CD4-positive, alpha-beta T cell (primary cell): ENCODE results near the gene KIF5C. TPM values are rescaled to one million over a fixed set of nuclear protein-coding genes. Genes with fewer than 3 reads are reported as not detected.

Experiments used
- ATAC-seq: fragments of 200-7000 bp; cut with Tn5 transposase; one replicate; pipeline ENCODE4 v1.10.0; 2022; ENCODE audit warnings: mild to moderate bottlenecking; ENCODE audit not compliant: poor library complexity
- CTCF ChIA-PET: fragments of 350-600 bp; sonication (Branson Sonifier 250); formaldehyde crosslinking; loops from one replicate; lab custom pipeline; 2021; ENCODE audit warnings: antibody characterized with exemption, inconsistent platforms; lab: Charles Lee
- POLR2A ChIA-PET: fragments of 350-600 bp; sonication (Branson Sonifier 250); formaldehyde crosslinking; loops from one replicate; lab custom pipeline; 2021; ENCODE audit warnings: antibody characterized with exemption, inconsistent platforms; lab: Charles Lee
- DNase-seq, 14 experiments: peaks; one replicate each; pipeline ENCODE4 v3.0.0-alpha.2; 2013 to 2020; ENCODE audit warnings: mixed read lengths in 2 of 14
- H3K27ac ChIP-seq, 2 donors: one replicate each; pipeline versions ENCODE4 v1.5.1 to v1.7.0; 2013; ENCODE audit warnings: low read length in 2 of 2, low read depth in 1 of 2, mild to moderate bottlenecking in 1 of 2
- H3K27me3 ChIP-seq, 2 experiments: 1 replicate in 1 of 2; 2 replicates in 1 of 2; pipeline versions ENCODE4 v1.6.1 to v1.7.0; 2013; ENCODE audit warnings: low read length in 2 of 2, control low read depth in 1 of 2, mild to moderate bottlenecking in 1 of 2, moderate library complexity in 1 of 2; ENCODE audit not compliant: insufficient read depth in 2 of 2, control insufficient read depth in 1 of 2
- H3K36me3 ChIP-seq: one replicate; pipeline ENCODE4 v1.6.1; 2013; ENCODE audit warnings: low read length, control low read depth; ENCODE audit not compliant: insufficient read depth
- H3K4me1 ChIP-seq: one replicate; pipeline ENCODE4 v1.6.1; 2013; ENCODE audit warnings: low read length, control low read depth; ENCODE audit not compliant: insufficient read depth
- H3K4me3 ChIP-seq: one replicate; pipeline ENCODE4 v1.5.1; 2013; ENCODE audit warnings: mild to moderate bottlenecking, low read length, moderate library complexity
- H3K9me3 ChIP-seq, 2 experiments: 1 replicate in 1 of 2; 2 replicates in 1 of 2; pipeline versions ENCODE4 v1.6.1 to v1.7.0; 2013; ENCODE audit warnings: low read length in 2 of 2, mild to moderate bottlenecking in 2 of 2, control low read depth in 1 of 2, moderate library complexity in 1 of 2; ENCODE audit not compliant: control insufficient read depth in 1 of 2, insufficient read depth in 1 of 2
- H3K27ac Mint-ChIP-seq: one replicate; pipeline ENCODE4 v1.8.0; 2020; ENCODE audit warnings: mixed read lengths
- H3K27me3 Mint-ChIP-seq: one replicate; pipeline ENCODE4 v1.8.0; 2021; ENCODE audit warnings: mixed read lengths
- H3K36me3 Mint-ChIP-seq: one replicate; pipeline ENCODE4 v1.8.0; 2021; ENCODE audit warnings: low read depth, mixed read lengths
- H3K4me1 Mint-ChIP-seq: one replicate; pipeline ENCODE4 v1.8.0; 2021; ENCODE audit warnings: low read depth, mixed read lengths
- H3K4me3 Mint-ChIP-seq: one replicate; pipeline ENCODE4 v1.8.0; 2020; ENCODE audit warnings: mild to moderate bottlenecking, mixed read lengths
- H3K9me3 Mint-ChIP-seq: one replicate; pipeline ENCODE4 v1.8.0; 2020; ENCODE audit warnings: mixed read lengths
- CTCF ChIP-seq: fragments of 200-600 bp; IDR thresholded peaks from one replicate; pipeline ENCODE4 v1.8.0; 2022; ENCODE audit warnings: antibody characterized with exemption, mild to moderate bottlenecking
- intact Hi-C, 2 experiments: fragments of 100-400 bp; cut with DNase I in 1 of 2; cut with micrococcal nuclease in 1 of 2; formaldehyde crosslinking; loops; one replicate each; pipeline versions ENCODE4 v1.15.1 to v1.9.0; 2023 to 2025; cut with DNase I, micrococcal nuclease
- total RNA-seq, 174 experiments: library from RNA in 2 of 174; stranded (reverse) in 2 of 174; gene quantifications; one replicate each; pipeline ENCODE4 v1.2.3 and lab custom pipeline; 2021 to 2026

KIF5C gene
- total RNA-seq, 2 experiments from 2014 or later = 7.3 to 8.1 TPM

- no peaks in the 10 kb centered on the region for H3K27me3 Mint-ChIP-seq
- H3K4me1 Mint-ChIP-seq = no peaks in the 10 kb centered on the region
- POLR2A ChIA-PET = no interaction called here
- no peak overlapping the region for H3K4me3 Mint-ChIP-seq
- H3K9me3 ChIP-seq = no peaks in the 10 kb centered on the region
- no peaks in the 10 kb centered on the region for H3K27me3 ChIP-seq
- H3K27ac Mint-ChIP-seq = no peak overlapping the region
- no peaks in the 10 kb centered on the region for H3K9me3 Mint-ChIP-seq
- intact Hi-C loops = loop anchor here in 1 of 2 experiments (2.0 to 10.0 kb wide), 3 partner anchors 62 to 1000 kb away; no protein-coding TSS in a partner anchor
- DNase-seq (no peak), ATAC-seq (no peak)
- H3K36me3 ChIP-seq = peaks cover 12% of the 10 kb centered on the region
- CTCF ChIA-PET = no interaction called here
- TF ChIP-seq CTCF = no peak
- H3K36me3 Mint-ChIP-seq = peaks cover 10% of the 10 kb centered on the region
- no peaks in the 10 kb centered on the region for H3K4me1 ChIP-seq
- H3K4me3 ChIP-seq = no peak overlapping the region
- H3K27ac ChIP-seq = no peak overlapping the region
Observed at GRCh38 chr2:148988337-148988736, 113.3 kb downstream of the KIF5C start.

- Histone ChIP-seq H3K4me1 (no peaks in the 10 kb centered on the region), H3K27ac (no peak overlapping the region), H3K27me3 (no peaks in the 10 kb centered on the region), H3K4me3 (no peak overlapping the region), H3K36me3 (peaks cover 12% of the 10 kb centered on the region), H3K9me3 (no peaks in the 10 kb centered on the region)
- ATAC-seq = peak; percentile 82
- ChIA-PET CTCF (interaction anchor here (0.7 to 1.3 kb wide), 2 partner anchors 1000 to 1003 kb away, joined by 3 to 6 read pairs; no protein-coding TSS in a partner anchor), POLR2A (no interaction called here)
- TF ChIP-seq CTCF = peak; percentile 51
- intact Hi-C loops = loop anchor here (1.0 to 10.0 kb wide), 8 partner anchors 63 to 1053 kb away; no protein-coding TSS in a partner anchor
- Mint-ChIP-seq H3K9me3 (no peaks in the 10 kb centered on the region), H3K4me1 (no peaks in the 10 kb centered on the region), H3K36me3 (peaks cover 7% of the 10 kb centered on the region), H3K27me3 (no peaks in the 10 kb centered on the region), H3K27ac (no peak overlapping the region), H3K4me3 (no peak overlapping the region)
- peak in 11 of 14 experiments; percentile 13 to 80 (median 37) for DNase-seq
Observed at GRCh38 chr2:148989882-148990493, 115.0 kb downstream of the KIF5C start.

GRCh38 chr2:148990968-148991367 lies 115.9 kb downstream of the KIF5C start:
- ChIA-PET CTCF (no interaction called here), POLR2A (no interaction called here)
- DNase-seq = no peak
- Mint-ChIP-seq H3K27ac (no peak overlapping the region), H3K4me3 (no peak overlapping the region), H3K9me3 (no peaks in the 10 kb centered on the region), H3K27me3 (no peaks in the 10 kb centered on the region), H3K36me3 (peaks cover 8% of the 10 kb centered on the region), H3K4me1 (no peaks in the 10 kb centered on the region)
- peaks cover 12% of the 10 kb centered on the region for H3K36me3 ChIP-seq
- no peak for TF ChIP-seq CTCF
- H3K27me3 ChIP-seq = no peaks in the 10 kb centered on the region
- no peak for ATAC-seq
- no peak overlapping the region for H3K4me3 ChIP-seq
- H3K27ac ChIP-seq = no peak overlapping the region
- H3K9me3 ChIP-seq = no peaks in the 10 kb centered on the region
- intact Hi-C loops = loop anchor here (1.0 to 2.0 kb wide), 5 partner anchors 64 to 1054 kb away; no protein-coding TSS in a partner anchor
- no peaks in the 10 kb centered on the region for H3K4me1 ChIP-seq
